ENCODE data around the gene BMERB1. TPM values are rescaled to one million over a fixed set of nuclear protein-coding genes. Genes with fewer than 3 reads are reported as not detected.
"Not testable (repeated sequence)": the region's sequence is repeated elsewhere in the genome, so short reads cannot be mapped to it uniquely, and the experiment has no call there.

BMERB1 gene
- total RNA-seq, 2 donors from 2014 or later: 6.2 to 9.1 TPM

DNA sequence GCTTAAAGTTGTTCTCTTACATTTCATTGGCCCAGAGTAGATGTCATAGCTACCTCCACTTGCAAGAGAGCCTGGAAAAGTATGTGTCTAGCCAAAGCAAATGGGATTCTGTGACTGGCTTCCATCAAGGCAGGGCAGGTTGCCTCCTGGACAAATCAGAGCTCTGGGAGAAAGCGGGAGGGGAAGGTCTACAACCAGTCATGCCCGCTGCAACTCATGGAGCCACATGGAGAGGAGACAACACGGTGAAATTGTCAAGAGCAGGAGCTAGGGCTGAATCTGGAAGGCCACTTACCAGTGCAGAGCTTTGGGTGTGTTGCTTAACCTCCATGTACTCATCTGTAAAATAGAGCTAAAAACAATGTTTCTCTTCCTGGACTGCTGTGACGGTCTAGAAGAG is 124.8 kb downstream of the BMERB1 start:
- no peak overlapping the region for H3K9ac ChIP-seq (ENCODE audit: low read depth in 2 of 2, low read length in 2 of 2)

GRCh38 chr16:15564604-15565339 is 130.4 kb downstream of the BMERB1 start:
- Histone ChIP-seq H3K27ac (no peak overlapping the region), H3K27me3 (no peaks in the 10 kb centered on the region), H3K4me1 (no peaks in the 10 kb centered on the region), H3K9ac (ENCODE audit: low read depth in 2 of 2, low read length in 2 of 2) (no peak overlapping the region), H3K4me3 (no peak overlapping the region), H3K9me3 (no peaks in the 10 kb centered on the region), H3K36me3 (no peaks in the 10 kb centered on the region)
- TF ChIP-seq CTCF (IDR thresholded peaks at IDR 0.05): no peak
- intact Hi-C loops (cut with DNase I): no loop called here
- no peak for DNase-seq

More for the DNA sequence above, 124.8 kb downstream of the BMERB1 start:
- Histone ChIP-seq H3K36me3 (no peaks in the 10 kb centered on the region), H3K27me3 (no peaks in the 10 kb centered on the region), H3K9me3 (no peaks in the 10 kb centered on the region), H3K4me1 (no peaks in the 10 kb centered on the region), H3K27ac (no peak overlapping the region), H3K4me3 (no peak overlapping the region)
- no peak for TF ChIP-seq CTCF (IDR thresholded peaks at IDR 0.05)
- no peak for DNase-seq
- intact Hi-C loops (cut with DNase I): no loop called here

DNA sequence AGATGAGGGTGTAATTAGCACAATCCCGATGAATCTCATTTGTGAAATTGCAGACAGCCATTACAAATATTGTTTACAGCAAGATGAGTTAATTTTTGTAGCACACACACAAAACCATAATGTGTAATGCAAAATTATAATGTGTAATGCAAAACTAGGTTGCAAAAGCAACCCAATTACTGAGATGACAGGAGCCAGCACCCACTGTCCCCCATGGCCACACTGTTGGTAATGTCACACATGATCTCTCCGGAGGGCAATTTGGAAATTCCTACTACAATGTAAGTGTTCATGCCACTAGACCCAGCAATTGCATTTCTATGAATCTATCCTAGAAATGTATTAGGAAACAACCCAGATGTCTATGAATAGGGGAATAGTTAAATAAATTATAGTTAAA is 131.7 kb downstream of the BMERB1 start:
- Histone ChIP-seq H3K4me1 (no peaks in the 10 kb centered on the region), H3K36me3 (no peaks in the 10 kb centered on the region), H3K9me3 (no peaks in the 10 kb centered on the region), H3K27ac (no peak overlapping the region), H3K4me3 (no peak overlapping the region), H3K27me3 (no peaks in the 10 kb centered on the region), H3K9ac (ENCODE audit: low read depth in 2 of 2, low read length in 2 of 2) (no peak overlapping the region)
- intact Hi-C loops (cut with DNase I): no loop called here
- TF ChIP-seq CTCF (IDR thresholded peaks at IDR 0.05): no peak
- no peak for DNase-seq

- Histone ChIP-seq H3K27ac (no peak overlapping the region), H3K9ac (ENCODE audit: low read depth in 2 of 2, low read length in 2 of 2) (no peak overlapping the region), H3K27me3 (no peaks in the 10 kb centered on the region), H3K4me3 (no peak overlapping the region), H3K36me3 (no peaks in the 10 kb centered on the region), H3K4me1 (peaks cover 6% of the 10 kb centered on the region), H3K9me3 (no peaks in the 10 kb centered on the region)
- DNase-seq: no peak
- TF ChIP-seq CTCF (IDR thresholded peaks at IDR 0.05): no peak
- intact Hi-C loops (cut with DNase I): no loop called here
Measured at GRCh38 chr16:15567823-15568222, 133.4 kb downstream of the BMERB1 start.

- H3K27me3 ChIP-seq; H3K4me3 ChIP-seq; intact Hi-C loops (cut with DNase I): not testable (repeated sequence)
Measured at GRCh38 chr16:15570666-15571065, 136.3 kb downstream of the BMERB1 start.

DNA sequence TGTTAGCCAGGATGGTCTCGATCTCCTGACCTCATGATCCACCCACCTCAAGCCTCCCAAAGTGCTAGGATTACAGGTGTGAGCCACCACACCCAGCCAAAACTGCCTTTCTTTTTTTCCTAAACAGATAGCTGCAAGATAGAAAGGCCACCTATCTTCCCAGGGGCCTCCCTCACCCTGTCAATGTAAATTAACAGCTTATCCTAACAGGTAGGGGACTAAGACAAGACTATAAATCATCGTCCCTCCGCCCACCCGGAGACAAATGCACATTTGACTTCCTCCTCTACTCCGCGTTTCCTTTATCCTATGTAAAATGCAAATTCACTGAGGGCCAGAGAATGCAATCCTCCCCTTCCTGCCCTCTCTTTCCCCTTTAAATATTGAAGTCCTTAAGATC is 137.2 kb downstream of the BMERB1 start:
- peaks cover 6% of the 10 kb centered on the region for H3K4me1 ChIP-seq
- no peak for TF ChIP-seq CTCF (IDR thresholded peaks at IDR 0.05)
- peak overlapping the region; percentile 67 for H3K27ac ChIP-seq
- no peaks in the 10 kb centered on the region for H3K9me3 ChIP-seq
- no peak for DNase-seq
- no peaks in the 10 kb centered on the region for H3K36me3 ChIP-seq
- no peak overlapping the region for H3K9ac ChIP-seq (ENCODE audit: low read depth in 2 of 2, low read length in 2 of 2)
- no peaks in the 10 kb centered on the region for H3K27me3 ChIP-seq
- intact Hi-C loops (cut with DNase I): no loop called here
- no peak overlapping the region for H3K4me3 ChIP-seq

More at GRCh38 chr16:15570666-15571065, 136.3 kb downstream of the BMERB1 start:
- not testable (repeated sequence) for H3K4me1 ChIP-seq; H3K36me3 ChIP-seq; H3K27ac ChIP-seq; H3K9ac ChIP-seq (ENCODE audit: low read depth in 2 of 2, low read length in 2 of 2); H3K9me3 ChIP-seq; DNase-seq

Data from colonic mucosa (tissue), 4 donors.